22Rv1 (cell line): Measurements from ENCODE around the gene ADGRD1.

Experiments used
- CTCF ChIP-seq: fragments of 450-650 bp; IDR thresholded peaks from 2 replicates; pipeline ENCODE4 v1.5.1; 2017; ENCODE audit warnings: mild to moderate bottlenecking
- ZFX ChIP-seq: fragments of 450-650 bp; IDR thresholded peaks from 2 replicates; pipeline ENCODE4 v1.6.1; 2017; ENCODE audit warnings: antibody characterized with exemption, borderline replicate concordance

GRCh38 chr12:131055093-131055465 is 101.4 kb downstream of the ADGRD1 start:
- TF ChIP-seq CTCF (no peak), ZFX (no peak)
